Panc1 (cell line): ENCODE measurements around the gene ANKRD42. TPM values are rescaled to one million over a fixed set of nuclear protein-coding genes. Genes with fewer than 3 reads are reported as not detected.

Source experiments
- ATAC-seq: fragments of 200-7000 bp; cut with Tn5 transposase; 2 replicates; pipeline ENCODE4 v1.9.1; 2020; ENCODE audit warnings: mild to moderate bottlenecking, moderate library complexity
- BruUV-seq: library from RNA; stranded (reverse); fragments of 400-500 nt; replicated peaks from 2 replicates; lab custom pipeline; 2021; lab: Mats Ljungman, UMichigan
- CTCF ChIA-PET: fragments of 300-600 bp; sonication (Branson Sonifier 250); formaldehyde crosslinking; loops from one replicate; lab custom pipeline; 2022; ENCODE audit warnings: antibody characterized with exemption; lab: Charles Lee
- POLR2A ChIA-PET: fragments of 300-600 bp; sonication (Branson Sonifier 250); formaldehyde crosslinking; loops from one replicate; lab custom pipeline; 2022; ENCODE audit warnings: antibody characterized with exemption; lab: Charles Lee
- DNase-seq: peaks from one replicate; pipeline ENCODE4 v3.0.0-alpha.2; 2010; ENCODE audit warnings: low read depth, low spot score
- H3K27ac ChIP-seq: 2 replicates; pipeline ENCODE4 v1.5.1; 2011; ENCODE audit warnings: mild to moderate bottlenecking, low read length, inconsistent platforms
- H3K27me3 ChIP-seq: fragments of 200-500 bp; sonication (Bioruptor generic); 2 replicates; pipeline ENCODE4 v1.6.0; 2014; ENCODE audit warnings: low read length, inconsistent platforms; ENCODE audit not compliant: control insufficient read depth, insufficient read depth
- H3K36me3 ChIP-seq: fragments of 200-500 bp; sonication (Bioruptor generic); 2 replicates; pipeline ENCODE4 v1.5.1; 2014; ENCODE audit warnings: inconsistent platforms, mild to moderate bottlenecking, low read length, moderate library complexity; ENCODE audit not compliant: control insufficient read depth, insufficient read depth
- H3K4me1 ChIP-seq: 2 replicates; pipeline ENCODE4 v1.5.1; 2011; ENCODE audit warnings: inconsistent platforms, mild to moderate bottlenecking, low read length, moderate library complexity; ENCODE audit not compliant: control insufficient read depth, insufficient read depth
- H3K4me3 ChIP-seq, 2 experiments: 2 replicates each; pipeline ENCODE4 v1.5.1; 2011 to 2012; ENCODE audit warnings: low read depth in 2 of 2, low read length in 2 of 2, mild to moderate bottlenecking in 2 of 2, inconsistent platforms in 1 of 2, moderate library complexity in 1 of 2
- H3K9me3 ChIP-seq: fragments of 200-500 bp; sonication (Bioruptor generic); 2 replicates; pipeline ENCODE4 v1.5.1; 2014; ENCODE audit warnings: low read depth, mild to moderate bottlenecking, inconsistent platforms, low read length, moderate library complexity; ENCODE audit not compliant: control insufficient read depth, insufficient read depth
- POLR2AphosphoS5 ChIP-seq: IDR thresholded peaks from 2 replicates; pipeline ENCODE4 v1.6.1; 2012; ENCODE audit warnings: mild to moderate bottlenecking, low read depth, low read length, moderate library complexity
- REST ChIP-seq, 2 experiments: IDR thresholded peaks; 2 replicates each; pipeline ENCODE4 v1.6.1; 2011 to 2012; ENCODE audit warnings: low read depth in 2 of 2, control low read depth in 1 of 2, low read length in 1 of 2, mild to moderate bottlenecking in 1 of 2, moderate library complexity in 1 of 2; ENCODE audit not compliant: insufficient read depth in 1 of 2
- SIN3A ChIP-seq: IDR thresholded peaks from 2 replicates; pipeline ENCODE4 v1.6.1; 2012; ENCODE audit warnings: low read depth, mild to moderate bottlenecking, low read length, moderate library complexity, borderline replicate concordance; ENCODE audit not compliant: insufficient read depth
- TCF7L2 ChIP-seq: IDR thresholded peaks from 2 replicates; pipeline ENCODE4 v1.6.1; 2011; ENCODE audit warnings: mild to moderate bottlenecking, low read depth, low read length, inconsistent platforms
- in situ Hi-C: cut with HindIII; loops from 2 replicates; pipeline ENCODE4 v1.10.0; 2016; ENCODE audit warnings: low sequenced_read_pairs, low pct_unique_long_range_greater_than_20kb
- intact Hi-C: fragments of 100-400 bp; cut with micrococcal nuclease; formaldehyde crosslinking; loops from one replicate; pipeline ENCODE4 v1.10.0; 2022; ENCODE audit not compliant: unreplicated experiment
- total RNA-seq: library from RNA; stranded (reverse); gene quantifications from one replicate; pipeline ENCODE4 v1.2.1, GENCODE V29; 2021; ENCODE audit not compliant: unreplicated experiment
- TF ChIP-seq, protein P1 (sequence below): fragments of 450-650 bp; IDR thresholded peaks from 2 replicates; pipeline ENCODE4 v1.5.1; 2017; ENCODE audit warnings: mild to moderate bottlenecking

Gene ANKRD42
- total RNA-seq, 1 experiment from 2014 or later, result 14.8 TPM

GRCh38 chr11:83172551-83172950 is 21.0 kb upstream of the ANKRD42 start:
- ATAC-seq (no peak), DNase-seq (no peak)
- ChIA-PET POLR2A (interaction anchor here (0.6 kb wide), 1 partner anchor 9 kb away, joined by 3 read pairs; no protein-coding TSS in a partner anchor), CTCF (no interaction called here)
- TF ChIP-seq SIN3A, result no peak
- TF ChIP-seq, protein P1, sequence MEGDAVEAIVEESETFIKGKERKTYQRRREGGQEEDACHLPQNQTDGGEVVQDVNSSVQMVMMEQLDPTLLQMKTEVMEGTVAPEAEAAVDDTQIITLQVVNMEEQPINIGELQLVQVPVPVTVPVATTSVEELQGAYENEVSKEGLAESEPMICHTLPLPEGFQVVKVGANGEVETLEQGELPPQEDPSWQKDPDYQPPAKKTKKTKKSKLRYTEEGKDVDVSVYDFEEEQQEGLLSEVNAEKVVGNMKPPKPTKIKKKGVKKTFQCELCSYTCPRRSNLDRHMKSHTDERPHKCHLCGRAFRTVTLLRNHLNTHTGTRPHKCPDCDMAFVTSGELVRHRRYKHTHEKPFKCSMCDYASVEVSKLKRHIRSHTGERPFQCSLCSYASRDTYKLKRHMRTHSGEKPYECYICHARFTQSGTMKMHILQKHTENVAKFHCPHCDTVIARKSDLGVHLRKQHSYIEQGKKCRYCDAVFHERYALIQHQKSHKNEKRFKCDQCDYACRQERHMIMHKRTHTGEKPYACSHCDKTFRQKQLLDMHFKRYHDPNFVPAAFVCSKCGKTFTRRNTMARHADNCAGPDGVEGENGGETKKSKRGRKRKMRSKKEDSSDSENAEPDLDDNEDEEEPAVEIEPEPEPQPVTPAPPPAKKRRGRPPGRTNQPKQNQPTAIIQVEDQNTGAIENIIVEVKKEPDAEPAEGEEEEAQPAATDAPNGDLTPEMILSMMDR, result no peak
- Histone ChIP-seq H3K27ac (no peak overlapping the region), H3K9me3 (no peaks in the 10 kb centered on the region), H3K36me3 (peaks cover 53% of the 10 kb centered on the region), H3K4me3 (no peak overlapping the region), H3K4me1 (peaks cover 11% of the 10 kb centered on the region; the same call in 1 of the 2 replicates), H3K27me3 (no peaks in the 10 kb centered on the region)
- in situ Hi-C loops (no loop called here), intact Hi-C loops (no loop called here)
- no TSS peak for BruUV-seq

DNA sequence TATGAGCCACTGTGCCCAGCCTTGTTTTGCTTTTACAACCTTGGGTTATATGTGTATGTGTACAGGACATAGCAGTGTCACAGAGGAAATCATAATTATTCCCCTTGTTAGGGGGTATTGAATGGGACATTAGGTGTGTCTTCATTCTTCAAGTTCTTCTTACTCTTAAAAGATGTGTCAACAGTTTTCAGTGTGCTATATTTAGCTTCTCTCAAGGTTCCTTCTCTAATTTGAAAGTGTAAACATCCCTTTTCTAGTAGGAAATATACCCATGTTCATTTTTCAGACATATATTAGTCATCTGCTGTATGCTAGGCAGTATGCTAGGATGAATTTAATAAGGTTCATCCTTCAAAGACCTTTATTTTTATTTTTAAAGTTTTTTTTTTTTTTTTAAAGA is 19.5 kb upstream of the ANKRD42 start:
- ChIA-PET CTCF (no interaction called here), POLR2A (interaction anchor here (0.7 kb wide), 3 partner anchors 15 to 89 kb away, joined by 3 to 5 read pairs (median 4); no protein-coding TSS in a partner anchor)
- no peak for ATAC-seq
- Histone ChIP-seq H3K36me3 (peaks cover 46% of the 10 kb centered on the region), H3K27ac (no peak overlapping the region), H3K4me1 (peaks cover 11% of the 10 kb centered on the region; the same call in 1 of the 2 replicates), H3K9me3 (no peaks in the 10 kb centered on the region), H3K27me3 (no peaks in the 10 kb centered on the region), H3K4me3 (no peak overlapping the region)
- DNase-seq, result no peak
- no peak for TF ChIP-seq POLR2AphosphoS5
- no peak for TF ChIP-seq TCF7L2
- TF ChIP-seq, protein P1, result no peak
- no peak for TF ChIP-seq SIN3A
- no peak for TF ChIP-seq REST (IDR thresholded peaks at IDR 0.05; ENCODE audit: insufficient read depth in 1 of 2, low read depth in 2 of 2, low read length in 1 of 2)
- no TSS peak for BruUV-seq
- in situ Hi-C loops (no loop called here), intact Hi-C loops (no loop called here)
